ENCODE measurements around the gene SNX27. TPM values are rescaled to one million over a fixed set of nuclear protein-coding genes. Genes with fewer than 3 reads are reported as not detected.

SNX27 gene
- total and polyA plus RNA-seq, 2 donors (not counting 1 experiment from before 2014, with no cell fraction given), result 13.5 to 45.6 TPM

Small RNAs within 50 kb of the gene (small RNA-seq; reads per million reads assigned to genes)
- not detected for gene RNU6-1062P (ENCODE audit: insufficient read length, low read depth, low replicate concordance)
- gene RNU6-662P (ENCODE audit: insufficient read length, low read depth, low replicate concordance), result not detected

Other genes with a start within 250 kb of the SNX27 start
- gene SELENBP1, start 239.3 kb upstream of the SNX27 start, total RNA-seq, result 0.22 and 0.37 TPM in 2 replicates
- gene SELENBP1, start 239.3 kb upstream of the SNX27 start, polyA plus RNA-seq, result not detected in 2 replicates
- 201 and 203 TPM in 2 replicates for gene PSMB4, start 212.5 kb upstream of the SNX27 start, total RNA-seq
- 334 and 393 TPM in 2 replicates for gene PSMB4, start 212.5 kb upstream of the SNX27 start, polyA plus RNA-seq
- 188 and 194 TPM in 2 replicates for gene POGZ, start 152.6 kb upstream of the SNX27 start, total RNA-seq
- gene POGZ, start 152.6 kb upstream of the SNX27 start, polyA plus RNA-seq, result 48.5 and 50.2 TPM in 2 replicates
- 0.49 and 0.81 TPM in 2 replicates for gene CGN, start 100.7 kb upstream of the SNX27 start, total RNA-seq
- 0.22 and 0.25 TPM in 2 replicates for gene CGN, start 100.7 kb upstream of the SNX27 start, polyA plus RNA-seq
- gene TUFT1, start 71.7 kb upstream of the SNX27 start, total RNA-seq, result 2.2 TPM in 2 replicates
- 0.82 and 2.3 TPM in 2 replicates for gene TUFT1, start 71.7 kb upstream of the SNX27 start, polyA plus RNA-seq
- not detected in 2 replicates for gene CELF3, start 104.8 kb downstream of the SNX27 start, total RNA-seq
- gene CELF3, start 104.8 kb downstream of the SNX27 start, polyA plus RNA-seq, result not detected in 2 replicates
- gene RIIAD1, start 109.5 kb downstream of the SNX27 start, total RNA-seq, result not detected in 2 replicates
- not detected in 2 replicates for gene RIIAD1, start 109.5 kb downstream of the SNX27 start, polyA plus RNA-seq
- 84.6 and 100 TPM in 2 replicates for gene MRPL9, start 151.4 kb downstream of the SNX27 start, total RNA-seq
- 65.5 and 92.5 TPM in 2 replicates for gene MRPL9, start 151.4 kb downstream of the SNX27 start, polyA plus RNA-seq
- 12.8 and 13.3 TPM in 2 replicates for gene TDRKH, start 178.4 kb downstream of the SNX27 start, total RNA-seq
- 2.0 and 2.2 TPM in 2 replicates for gene TDRKH, start 178.4 kb downstream of the SNX27 start, polyA plus RNA-seq
- gene LINGO4, start 193.4 kb downstream of the SNX27 start, total RNA-seq, result not detected in 2 replicates
- gene LINGO4, start 193.4 kb downstream of the SNX27 start, polyA plus RNA-seq, result not detected in 2 replicates
- gene RORC, start 219.8 kb downstream of the SNX27 start, total RNA-seq, result 0.12 TPM in 1 of 2 replicates, not detected in the other
- gene RORC, start 219.8 kb downstream of the SNX27 start, polyA plus RNA-seq, result 0.07 and 0.15 TPM in 2 replicates
- gene C2CD4D, start 227.8 kb downstream of the SNX27 start, total RNA-seq, result not detected in 2 replicates
- 0.07 TPM in 2 replicates for gene C2CD4D, start 227.8 kb downstream of the SNX27 start, polyA plus RNA-seq
- gene THEM5, start 241.7 kb downstream of the SNX27 start, total RNA-seq, result not detected in 2 replicates
- gene THEM5, start 241.7 kb downstream of the SNX27 start, polyA plus RNA-seq, result not detected in 2 replicates

Measured in B cell (primary cell).